HepG2 (cell line): ENCODE measurements around the gene TF.

ENCODE experiments used
- CC2D1A ChIP-seq: sonication (generic); formaldehyde crosslinking; IDR thresholded peaks from 2 replicates; pipeline ENCODE4 v1.8.1; 2023; ENCODE audit warnings: mild to moderate bottlenecking, missing genetic modification reagents
- JUND ChIP-seq: sonication (generic); formaldehyde crosslinking; IDR thresholded peaks from 2 replicates; pipeline ENCODE4 v1.8.0; 2022; ENCODE audit warnings: mild to moderate bottlenecking, missing genetic modification reagents
- MAFF ChIP-seq: IDR thresholded peaks from 2 replicates; pipeline ENCODE4 v1.6.1; 2011; ENCODE audit warnings: low read depth, low read length, improper control_type of control experiment
- MAFK ChIP-seq, 2 experiments: IDR thresholded peaks in 1 of 2; conservative IDR thresholded peaks in 1 of 2; 2 replicates each; pipeline ENCODE4 v1.6.1; 2011; ENCODE audit warnings: improper control_type of control experiment in 2 of 2, low read length in 2 of 2
- MTA3 ChIP-seq: sonication (generic); formaldehyde crosslinking; IDR thresholded peaks from 2 replicates; pipeline ENCODE4 v1.4.0; 2020; ENCODE audit warnings: missing genetic modification reagents
- POLR2AphosphoS5 ChIP-seq: IDR thresholded peaks from 2 replicates; pipeline ENCODE4 v1.6.1; 2012; ENCODE audit warnings: low read depth, low read length
- REL ChIP-seq: sonication (generic); formaldehyde crosslinking; conservative IDR thresholded peaks from 2 replicates; pipeline ENCODE4 v1.8.0; 2022; ENCODE audit warnings: mild to moderate bottlenecking, missing genetic modification reagents, moderate library complexity
- SMC3 ChIP-seq: IDR thresholded peaks from 2 replicates; pipeline ENCODE4 v1.6.1; 2011; ENCODE audit warnings: low read length, improper control_type of control experiment
- SRF ChIP-seq: IDR thresholded peaks from 2 replicates; pipeline ENCODE4 v1.6.1; 2011; ENCODE audit warnings: mild to moderate bottlenecking, low read depth, low read length, moderate library complexity
- ZNF747 ChIP-seq: sonication (generic); formaldehyde crosslinking; IDR thresholded peaks from 2 replicates; pipeline ENCODE4 v1.8.1; 2023; ENCODE audit warnings: missing genetic modification reagents, mild to moderate bottlenecking, borderline replicate concordance
- ZNF776 ChIP-seq: sonication (generic); formaldehyde crosslinking; IDR thresholded peaks from 2 replicates; pipeline ENCODE4 v1.4.0; 2020; ENCODE audit warnings: mild to moderate bottlenecking, missing genetic modification reagents
- TF ChIP-seq, protein P1 (sequence below): sonication (generic); formaldehyde crosslinking; IDR thresholded peaks from 2 replicates; pipeline ENCODE4 v1.5.0; 2020; ENCODE audit warnings: mild to moderate bottlenecking, missing genetic modification reagents, moderate library complexity

DNA sequence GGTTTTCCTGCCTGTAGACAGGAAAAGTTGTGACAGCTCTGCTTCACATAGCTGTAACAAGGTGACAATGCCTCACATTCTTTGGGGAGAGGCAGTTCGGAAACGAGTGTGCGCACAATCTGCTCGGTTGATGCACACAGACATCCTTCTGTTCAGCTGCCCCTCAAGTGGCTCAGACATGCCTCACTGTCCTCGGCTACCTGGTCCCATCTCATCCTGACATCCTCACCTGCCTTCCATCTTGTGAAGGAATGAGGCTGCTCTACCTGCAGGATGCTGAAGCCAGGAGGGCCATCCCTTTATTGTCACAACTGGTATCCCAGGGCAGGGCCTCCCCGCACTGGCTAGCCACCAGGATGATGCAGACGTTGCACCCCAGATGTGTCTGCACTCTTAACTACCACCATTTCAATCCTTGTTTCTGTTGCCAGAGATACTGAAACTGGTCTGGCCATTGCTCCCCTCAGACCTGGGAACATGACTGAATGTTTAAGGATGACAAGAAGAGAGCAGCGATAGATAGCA, 78.8 kb downstream of the TF start:
- TF ChIP-seq ZNF776 (no peak), MTA3 (CRISPR knock-in tag) (no peak), REL (no peak), MAFF (no peak), MAFK (conservative IDR thresholded peaks at IDR 0.05 in 1 of 2, IDR thresholded peaks at IDR 0.05 in 1 of 2; ENCODE audit: low read length in 2 of 2) (no peak), JUND (CRISPR knock-in tag) (no peak), SRF (no peak), POLR2AphosphoS5 (no peak), ZNF747 (CRISPR knock-in tag) (no peak), CC2D1A (CRISPR knock-in tag) (no peak), SMC3 (no peak)
- TF ChIP-seq, protein P1, sequence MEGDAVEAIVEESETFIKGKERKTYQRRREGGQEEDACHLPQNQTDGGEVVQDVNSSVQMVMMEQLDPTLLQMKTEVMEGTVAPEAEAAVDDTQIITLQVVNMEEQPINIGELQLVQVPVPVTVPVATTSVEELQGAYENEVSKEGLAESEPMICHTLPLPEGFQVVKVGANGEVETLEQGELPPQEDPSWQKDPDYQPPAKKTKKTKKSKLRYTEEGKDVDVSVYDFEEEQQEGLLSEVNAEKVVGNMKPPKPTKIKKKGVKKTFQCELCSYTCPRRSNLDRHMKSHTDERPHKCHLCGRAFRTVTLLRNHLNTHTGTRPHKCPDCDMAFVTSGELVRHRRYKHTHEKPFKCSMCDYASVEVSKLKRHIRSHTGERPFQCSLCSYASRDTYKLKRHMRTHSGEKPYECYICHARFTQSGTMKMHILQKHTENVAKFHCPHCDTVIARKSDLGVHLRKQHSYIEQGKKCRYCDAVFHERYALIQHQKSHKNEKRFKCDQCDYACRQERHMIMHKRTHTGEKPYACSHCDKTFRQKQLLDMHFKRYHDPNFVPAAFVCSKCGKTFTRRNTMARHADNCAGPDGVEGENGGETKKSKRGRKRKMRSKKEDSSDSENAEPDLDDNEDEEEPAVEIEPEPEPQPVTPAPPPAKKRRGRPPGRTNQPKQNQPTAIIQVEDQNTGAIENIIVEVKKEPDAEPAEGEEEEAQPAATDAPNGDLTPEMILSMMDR = no peak
